ENCODE measurements around the gene TRMT1.

The TRMT1 gene

GRCh38 chr19:13069415-13070359 lies 46.9 kb downstream of the TRMT1 start:
- FAIRE-seq: no peak

GRCh38 chr19:13068085-13068846 lies 48.3 kb downstream of the TRMT1 start:
- no peak for FAIRE-seq

- no peak for FAIRE-seq
Observed at GRCh38 chr19:13066933-13067807, 49.4 kb downstream of the TRMT1 start.

- FAIRE-seq: no peak
Observed at GRCh38 chr19:13066226-13066625, 50.3 kb downstream of the TRMT1 start.

GRCh38 chr19:13064092-13064489 lies 52.4 kb downstream of the TRMT1 start:
- no peak for FAIRE-seq

GRCh38 chr19:13063461-13064091 lies 53.0 kb downstream of the TRMT1 start:
- FAIRE-seq: no peak

- no peak for FAIRE-seq
Observed at GRCh38 chr19:13062317-13062716, 54.2 kb downstream of the TRMT1 start.

- no peak for FAIRE-seq
Observed at GRCh38 chr19:13060964-13061927, 55.3 kb downstream of the TRMT1 start.

- FAIRE-seq: no peak
Observed at GRCh38 chr19:13060233-13060963, 56.1 kb downstream of the TRMT1 start.

GRCh38 chr19:13058951-13059660 lies 57.4 kb downstream of the TRMT1 start:
- FAIRE-seq: no peak

- no peak for FAIRE-seq
Observed at GRCh38 chr19:13057744-13058143, 58.8 kb downstream of the TRMT1 start.

- no peak for FAIRE-seq
Observed at GRCh38 chr19:13057147-13057572, 59.4 kb downstream of the TRMT1 start.

- no peak for FAIRE-seq
Observed at GRCh38 chr19:13056052-13056660, 60.4 kb downstream of the TRMT1 start.

- no peak for FAIRE-seq
Observed at GRCh38 chr19:13055213-13056051, 61.1 kb downstream of the TRMT1 start.

All from islet of Langerhans (tissue), 1 donor.